ENCODE data around the gene POLD3. TPM values are rescaled to one million over a fixed set of nuclear protein-coding genes. Genes with fewer than 3 reads are reported as not detected.

The POLD3 gene
- total and polyA plus RNA-seq, 10 of the 15 experiments (the other 5 are each of a cell fraction or from before 2014, with no cell fraction given), result 23.8 to 63.7 (median 38.7) TPM

GRCh38 chr11:74568028-74568427, 24.4 kb upstream of the POLD3 start:
- in situ Hi-C loops (cut with MboI), result no loop called here
- intact Hi-C loops (cut with micrococcal nuclease; ENCODE audit: unreplicated experiment), result no loop called here
- CTCF ChIA-PET, result interaction anchor here (0.7 to 5.3 kb wide), 4 partner anchors 8 to 587 kb away, joined by 3 to 62 read pairs (median 19); no protein-coding TSS in a partner anchor
- no peak overlapping the region for H3K27ac ChIP-seq (ENCODE audit: control insufficient read depth, insufficient read depth)
- SMC1A ChIA-PET (ENCODE audit: uncharacterized antibody, unreplicated experiment), result interaction anchor here (9.1 kb wide), 1 partner anchor 116 kb away, joined by 66 read pairs; no protein-coding TSS in a partner anchor
- BruUV-seq (replicated peaks), result no TSS peak
- H4K20me1 ChIP-seq (ENCODE audit: control insufficient read depth, insufficient read depth), result no peaks in the 10 kb centered on the region
- H3K36me3 ChIP-seq (ENCODE audit: control insufficient read depth in 2 of 2, insufficient read depth in 2 of 2, low read length in 1 of 2), result no peaks in the 10 kb centered on the region
- no peak for FAIRE-seq
- RAD21 ChIA-PET (ENCODE audit: unreplicated experiment), result interaction anchor here (4.4 kb wide), 1 partner anchor 115 kb away, joined by 35 read pairs; no protein-coding TSS in a partner anchor
- no peak for DNase-seq (ENCODE audit: low read depth, low spot score)
- POLR2A ChIA-PET, result no interaction called here
- no peaks in the 10 kb centered on the region for H3K79me2 ChIP-seq (ENCODE audit: control insufficient read depth, insufficient read depth, low read length)
- no peak overlapping the region for H2AFZ ChIP-seq (ENCODE audit: control insufficient read depth, low read depth, low read length)
- H3K4me1 ChIP-seq (ENCODE audit: control insufficient read depth, insufficient read depth, low read length), result no peaks in the 10 kb centered on the region
- 0% methylated on average over 1 of the region's 1 CpG for WGBS (ENCODE audit: insufficient coverage, insufficient replicate concordance, low lambda C conversion rate, missing lambda C conversion rate)
- ATAC-seq, result no peak
- no peaks in the 10 kb centered on the region for H3K27me3 ChIP-seq (replicated peaks in 1 of 2; ENCODE audit: control insufficient read depth in 2 of 2, insufficient read depth in 2 of 2, low read length in 1 of 2)
- H3K9me3 ChIP-seq (replicated peaks; ENCODE audit: control insufficient read depth, insufficient read depth, low read length), result no peaks in the 10 kb centered on the region
- no peak overlapping the region for H3K9ac ChIP-seq (ENCODE audit: control insufficient read depth, insufficient read depth, low read length)
- TF ChIP-seq NFYA (IDR thresholded peaks at IDR 0.05; ENCODE audit: borderline replicate concordance, low read depth, low read length) (no peak), HSF1 (IDR thresholded peaks at IDR 0.05; ENCODE audit: low read depth, low read length) (no peak), IRF5 (IDR thresholded peaks at IDR 0.05; ENCODE audit: borderline replicate concordance) (no peak), NR2C1 (IDR thresholded peaks at IDR 0.05) (no peak), ZNF24 (IDR thresholded peaks at IDR 0.05) (no peak), MYC (IDR thresholded peaks at IDR 0.05; ENCODE audit: insufficient read depth, insufficient read length, insufficient replicate concordance, low read length, severe bottlenecking) (no peak), NBN (IDR thresholded peaks at IDR 0.05) (no peak), BCL11A (IDR thresholded peaks at IDR 0.05; ENCODE audit: low read depth, low read length) (no peak), KDM1A (IDR thresholded peaks at IDR 0.05; ENCODE audit: borderline replicate concordance) (no peak), ELK1 (IDR thresholded peaks at IDR 0.05; ENCODE audit: low read depth, low read length) (no peak), MEF2A (IDR thresholded peaks at IDR 0.05; ENCODE audit: insufficient read depth, low read depth, low read length) (no peak), USF2 (IDR thresholded peaks at IDR 0.05; ENCODE audit: borderline replicate concordance, low read depth, low read length) (no peak), HDAC6 (IDR thresholded peaks at IDR 0.05; ENCODE audit: unreplicated experiment) (no peak), ATF7 (IDR thresholded peaks at IDR 0.05; ENCODE audit: low read depth) (no peak), POLR2AphosphoS2 (IDR thresholded peaks at IDR 0.05; ENCODE audit: low read depth, low read length) (no peak), BACH1 (IDR thresholded peaks at IDR 0.05; ENCODE audit: borderline replicate concordance) (no peak), GABPA (IDR thresholded peaks at IDR 0.05; ENCODE audit: low read depth) (no peak), CEBPB (IDR thresholded peaks at IDR 0.05; ENCODE audit: borderline replicate concordance in 1 of 2, low read depth in 2 of 2, low read length in 2 of 2) (no peak), CHD2 (IDR thresholded peaks at IDR 0.05; ENCODE audit: borderline replicate concordance, low read depth, low read length) (no peak), NFYB (IDR thresholded peaks at IDR 0.05; ENCODE audit: insufficient read depth, low read depth, low read length) (no peak)
- no peak overlapping the region for H3K4me3 ChIP-seq
- H3K4me2 ChIP-seq (ENCODE audit: control insufficient read depth, insufficient read depth), result no peak overlapping the region
